Thyroid gland (tissue), 4 donors: Measurements from ENCODE around the gene SPARCL1.

Experiments used
- POLR2A ChIP-seq, 2 donors: fragments of 450-650 bp; IDR thresholded peaks; one replicate each; pipeline ENCODE4 v1.6.1; 2017; ENCODE audit warnings: antibody characterized with exemption in 2 of 2, mild to moderate bottlenecking in 2 of 2, moderate library complexity in 1 of 2
- TF ChIP-seq, protein P1 (sequence below), 6 experiments: fragments of 200-600 bp in 3 of 6; fragments of 450-650 bp in 3 of 6; sonication (generic) in 3 of 6; IDR thresholded peaks; one replicate each; pipeline ENCODE4 v1.5.1; 2016 to 2019; ENCODE audit warnings: antibody characterized with exemption in 6 of 6, mild to moderate bottlenecking in 2 of 6, inconsistent platforms in 1 of 6, moderate library complexity in 1 of 6

DNA sequence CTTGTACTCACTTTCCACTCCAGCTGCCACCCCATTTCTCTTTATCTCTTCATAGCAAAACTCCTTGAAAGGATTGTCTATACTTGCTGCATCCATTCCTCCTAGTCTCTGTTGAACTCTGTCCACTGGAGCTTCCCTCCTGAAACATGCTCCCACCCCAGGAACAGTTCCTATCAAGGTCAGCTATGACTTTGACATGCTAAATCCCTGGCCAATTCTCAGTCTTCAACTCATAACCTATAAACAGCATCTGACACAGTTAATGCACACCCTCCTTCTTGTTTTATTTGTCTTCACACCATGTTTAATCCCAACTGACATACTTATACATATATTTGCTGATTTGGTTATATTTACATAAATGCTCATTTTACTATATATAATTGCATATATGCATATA is 47.8 kb downstream of the SPARCL1 start:
- TF ChIP-seq POLR2A (IDR thresholded peaks at IDR 0.05), result no peak
- TF ChIP-seq, protein P1, sequence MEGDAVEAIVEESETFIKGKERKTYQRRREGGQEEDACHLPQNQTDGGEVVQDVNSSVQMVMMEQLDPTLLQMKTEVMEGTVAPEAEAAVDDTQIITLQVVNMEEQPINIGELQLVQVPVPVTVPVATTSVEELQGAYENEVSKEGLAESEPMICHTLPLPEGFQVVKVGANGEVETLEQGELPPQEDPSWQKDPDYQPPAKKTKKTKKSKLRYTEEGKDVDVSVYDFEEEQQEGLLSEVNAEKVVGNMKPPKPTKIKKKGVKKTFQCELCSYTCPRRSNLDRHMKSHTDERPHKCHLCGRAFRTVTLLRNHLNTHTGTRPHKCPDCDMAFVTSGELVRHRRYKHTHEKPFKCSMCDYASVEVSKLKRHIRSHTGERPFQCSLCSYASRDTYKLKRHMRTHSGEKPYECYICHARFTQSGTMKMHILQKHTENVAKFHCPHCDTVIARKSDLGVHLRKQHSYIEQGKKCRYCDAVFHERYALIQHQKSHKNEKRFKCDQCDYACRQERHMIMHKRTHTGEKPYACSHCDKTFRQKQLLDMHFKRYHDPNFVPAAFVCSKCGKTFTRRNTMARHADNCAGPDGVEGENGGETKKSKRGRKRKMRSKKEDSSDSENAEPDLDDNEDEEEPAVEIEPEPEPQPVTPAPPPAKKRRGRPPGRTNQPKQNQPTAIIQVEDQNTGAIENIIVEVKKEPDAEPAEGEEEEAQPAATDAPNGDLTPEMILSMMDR (IDR thresholded peaks at IDR 0.05), result no peak
